Activated T-cell treated with anti-CD3 and anti-CD28 coated beads, Interleukin-2, amount 50 U/mL, for 4 hours (primary cell): Measurements from ENCODE around the gene KCNN3. TPM values are rescaled to one million over a fixed set of nuclear protein-coding genes. Genes with fewer than 3 reads are reported as not detected.

Experiments
- ATAC-seq, 2 donors: fragments of 200-7000 bp; cut with Tn5 transposase; one replicate each; pipeline ENCODE4 v1.10.0; 2021
- DNase-seq: peaks from one replicate; pipeline ENCODE4 v3.0.0-alpha.2; 2020
- H3K27me3 Mint-ChIP-seq: one replicate; pipeline ENCODE4 v1.8.0; 2021; ENCODE audit warnings: low read depth, mixed read lengths
- H3K36me3 Mint-ChIP-seq: one replicate; pipeline ENCODE4 v1.8.0; 2022; ENCODE audit warnings: mixed read lengths; ENCODE audit not compliant: insufficient read depth
- H3K4me1 Mint-ChIP-seq: one replicate; pipeline ENCODE4 v1.8.0; 2021; ENCODE audit warnings: low read depth, mixed read lengths
- H3K4me3 Mint-ChIP-seq: one replicate; pipeline ENCODE4 v1.8.0; 2021; ENCODE audit warnings: mild to moderate bottlenecking, moderate library complexity, mixed read lengths
- H3K9me3 Mint-ChIP-seq: one replicate; pipeline ENCODE4 v1.8.0; 2021; ENCODE audit warnings: mixed read lengths
- total RNA-seq, 3 donors: library from RNA; stranded (reverse); gene quantifications; one replicate each; pipeline ENCODE4 v1.2.1, GENCODE V29; 2021

Gene KCNN3
- total RNA-seq, 3 donors from 2014 or later, result 0.35 to 0.51 (median 0.45) TPM

DNA sequence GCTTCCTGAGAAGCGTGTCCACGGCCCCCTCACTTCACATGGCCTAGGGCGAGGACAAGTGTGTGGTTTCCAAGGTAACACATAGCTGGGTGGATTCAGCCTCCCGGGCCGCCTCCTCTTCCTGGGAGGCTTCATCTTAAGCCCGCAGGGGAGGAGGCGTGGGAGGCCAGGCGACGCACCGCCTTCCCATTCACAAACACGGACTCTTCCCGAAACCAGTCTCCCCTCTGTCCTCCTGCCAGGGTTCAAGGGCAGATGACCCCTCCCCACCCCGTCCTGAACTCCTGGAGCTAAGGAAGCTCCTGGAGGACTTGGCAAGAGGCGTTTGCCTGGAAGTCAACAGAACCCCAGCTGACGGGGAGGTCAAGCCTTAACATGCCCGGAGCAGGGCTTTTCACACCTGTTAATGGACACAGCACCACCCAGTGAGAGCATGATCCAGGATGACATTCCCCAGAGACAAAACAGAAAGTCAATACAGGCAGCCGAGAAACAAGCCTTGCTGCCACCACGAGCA lies 56.7 kb downstream of the KCNN3 start:
- DNase-seq (no peak), ATAC-seq (no peak)
- no peaks in the 10 kb centered on the region for H3K27me3 Mint-ChIP-seq
- no peaks in the 10 kb centered on the region for H3K36me3 Mint-ChIP-seq
- no peaks in the 10 kb centered on the region for H3K9me3 Mint-ChIP-seq
- peaks cover 2% of the 10 kb centered on the region for H3K4me1 Mint-ChIP-seq
- H3K4me3 Mint-ChIP-seq, result no peak overlapping the region

GRCh38 chr1:154812877-154813276 lies 57.2 kb downstream of the KCNN3 start:
- Mint-ChIP-seq H3K27me3 (no peaks in the 10 kb centered on the region), H3K4me1 (peaks cover 2% of the 10 kb centered on the region), H3K4me3 (no peak overlapping the region), H3K36me3 (no peaks in the 10 kb centered on the region), H3K9me3 (no peaks in the 10 kb centered on the region)
- ATAC-seq (no peak), DNase-seq (no peak)

DNA sequence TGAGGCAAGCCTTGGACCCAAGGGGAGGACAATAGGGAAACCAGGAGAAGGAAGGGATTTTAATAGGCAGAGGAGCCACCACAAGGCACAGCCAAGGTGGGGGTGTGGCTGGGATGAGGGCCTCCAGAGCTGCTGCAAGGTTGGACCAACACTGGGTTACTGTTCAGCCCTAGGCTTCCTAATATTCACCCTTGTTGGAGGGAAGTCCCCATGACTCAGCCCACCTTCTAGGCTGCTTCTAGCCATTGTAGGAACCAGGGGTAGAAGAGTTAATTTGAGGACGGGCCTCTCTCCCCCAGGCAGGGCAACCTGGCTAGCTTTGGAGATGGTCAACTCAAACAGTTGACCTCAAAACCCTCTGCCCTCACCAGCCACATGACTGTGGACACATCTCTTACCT lies 59.5 kb downstream of the KCNN3 start:
- Mint-ChIP-seq H3K4me3 (no peak overlapping the region), H3K27me3 (peaks cover 5% of the 10 kb centered on the region), H3K9me3 (no peaks in the 10 kb centered on the region), H3K4me1 (peaks cover 2% of the 10 kb centered on the region), H3K36me3 (no peaks in the 10 kb centered on the region)
- ATAC-seq (peak; percentile 62 to 83), DNase-seq (no peak)

DNA sequence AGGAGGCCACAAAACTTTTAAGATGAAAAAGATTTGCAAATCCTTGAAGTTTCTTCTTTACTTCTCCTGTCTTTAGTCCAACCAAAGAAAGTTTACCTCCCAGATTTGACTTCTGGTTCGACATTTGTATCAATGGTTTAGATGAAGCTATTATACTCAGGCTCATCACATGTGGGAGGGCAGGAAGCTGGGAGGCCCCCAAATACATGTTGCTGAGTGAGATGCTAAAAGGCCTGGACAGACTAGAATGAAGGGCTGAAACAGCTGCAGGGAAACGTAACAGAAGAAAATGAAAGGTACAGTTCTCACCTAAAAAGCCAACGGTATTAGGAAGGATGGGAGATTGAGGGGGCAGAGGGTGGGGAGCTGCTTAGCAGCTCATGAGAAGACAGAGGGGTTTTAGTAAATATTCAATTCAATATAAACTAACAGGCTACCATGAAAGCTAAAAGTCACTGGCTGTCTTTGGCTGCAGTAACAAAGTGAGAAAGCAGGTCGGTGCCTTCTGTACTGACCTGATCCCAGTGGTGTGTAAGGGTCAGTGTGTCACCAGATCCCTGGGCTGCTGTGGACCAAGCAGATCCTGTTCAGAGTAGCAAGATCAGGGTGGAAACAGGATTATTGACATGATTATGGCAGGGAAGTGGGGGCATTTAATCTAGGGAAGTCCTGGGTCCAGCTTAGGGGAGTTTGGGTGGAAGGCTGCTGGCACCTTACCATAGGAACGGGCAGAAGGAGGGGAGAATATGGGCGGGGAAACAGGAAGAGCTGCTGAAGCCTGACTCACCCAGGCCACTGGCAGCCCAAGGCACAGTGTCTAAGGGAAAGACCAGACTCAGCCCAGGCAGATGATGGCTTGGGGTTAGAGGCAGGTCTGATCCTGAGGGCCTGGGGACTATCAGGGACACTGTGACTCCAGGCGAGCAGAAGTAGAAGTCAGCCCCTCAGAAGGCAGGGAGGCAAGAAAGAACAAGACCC lies 60.4 kb downstream of the KCNN3 start:
- Mint-ChIP-seq H3K27me3 (peaks cover 5% of the 10 kb centered on the region), H3K4me3 (no peak overlapping the region), H3K4me1 (peaks cover 2% of the 10 kb centered on the region), H3K36me3 (no peaks in the 10 kb centered on the region), H3K9me3 (no peaks in the 10 kb centered on the region)
- DNase-seq (no peak), ATAC-seq (peak in 1 of 2 donors; percentile 42)

GRCh38 chr1:154808909-154809262 lies 61.2 kb downstream of the KCNN3 start:
- no peaks in the 10 kb centered on the region for H3K36me3 Mint-ChIP-seq
- ATAC-seq (no peak), DNase-seq (no peak)
- peaks cover 2% of the 10 kb centered on the region for H3K4me1 Mint-ChIP-seq
- H3K9me3 Mint-ChIP-seq, result no peaks in the 10 kb centered on the region
- no peak overlapping the region for H3K4me3 Mint-ChIP-seq
- H3K27me3 Mint-ChIP-seq, result peaks cover 10% of the 10 kb centered on the region

DNA sequence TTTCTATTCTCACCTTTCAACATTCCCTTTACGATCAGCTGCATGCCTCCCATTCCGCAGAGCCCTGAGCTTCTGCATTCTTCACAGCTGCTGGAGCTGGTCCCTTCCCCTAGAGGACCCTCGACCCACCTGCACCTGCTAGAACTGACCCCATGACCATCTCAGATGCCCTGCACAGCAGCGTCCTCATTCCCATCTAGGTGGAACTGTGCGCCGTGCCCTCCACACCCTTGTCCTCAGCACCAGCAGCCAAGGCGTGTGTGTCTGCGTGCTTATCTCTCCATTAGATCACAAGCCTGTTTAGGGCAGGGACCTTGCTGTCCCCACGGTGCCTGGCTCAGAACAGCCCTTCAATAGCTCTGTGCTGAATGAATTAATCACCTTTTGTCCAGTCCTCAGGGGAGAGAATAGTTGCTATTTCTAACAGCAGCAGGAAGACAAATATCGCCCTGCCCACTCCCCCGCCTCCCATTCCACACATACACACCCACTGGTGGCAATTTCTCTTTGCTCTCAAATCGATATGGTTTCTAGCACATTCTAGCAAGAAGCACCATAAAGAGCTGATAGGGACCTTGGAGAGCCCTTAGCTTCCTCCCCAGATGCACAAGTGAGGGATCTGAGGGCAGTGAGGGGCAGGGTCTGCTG lies 61.7 kb downstream of the KCNN3 start:
- peaks cover 14% of the 10 kb centered on the region for H3K27me3 Mint-ChIP-seq
- ATAC-seq (no peak), DNase-seq (no peak)
- peaks cover 2% of the 10 kb centered on the region for H3K4me1 Mint-ChIP-seq
- H3K9me3 Mint-ChIP-seq, result no peaks in the 10 kb centered on the region
- no peak overlapping the region for H3K4me3 Mint-ChIP-seq
- no peaks in the 10 kb centered on the region for H3K36me3 Mint-ChIP-seq

- DNase-seq (no peak), ATAC-seq (no peak)
- Mint-ChIP-seq H3K9me3 (no peaks in the 10 kb centered on the region), H3K4me1 (peaks cover 2% of the 10 kb centered on the region), H3K4me3 (no peak overlapping the region), H3K27me3 (peaks cover 14% of the 10 kb centered on the region), H3K36me3 (no peaks in the 10 kb centered on the region)
Measured at GRCh38 chr1:154807048-154807591, 63.0 kb downstream of the KCNN3 start.

DNA sequence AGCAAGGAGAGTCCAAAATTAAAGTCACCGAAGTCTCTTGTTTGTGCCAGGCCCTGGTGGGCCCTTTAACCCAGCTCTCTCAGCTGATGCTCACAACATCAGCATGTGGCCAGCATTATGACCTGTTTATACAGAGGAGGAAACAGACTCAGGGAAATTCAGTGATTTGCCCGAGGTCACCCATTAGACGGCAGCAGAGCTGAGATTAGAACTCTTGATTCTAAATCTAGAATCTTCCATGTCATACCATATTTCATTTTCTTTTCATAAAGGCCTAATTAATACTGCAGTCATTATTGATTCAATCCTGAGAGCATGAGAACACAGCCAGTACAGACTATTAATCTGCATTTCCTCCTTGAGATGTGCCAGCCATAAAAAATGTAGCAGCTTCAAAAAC lies 63.7 kb downstream of the KCNN3 start:
- Mint-ChIP-seq H3K4me3 (no peak overlapping the region), H3K9me3 (no peaks in the 10 kb centered on the region), H3K27me3 (peaks cover 14% of the 10 kb centered on the region), H3K4me1 (peaks cover 2% of the 10 kb centered on the region), H3K36me3 (no peaks in the 10 kb centered on the region)
- DNase-seq, result no peak
- ATAC-seq, result no peak

DNA sequence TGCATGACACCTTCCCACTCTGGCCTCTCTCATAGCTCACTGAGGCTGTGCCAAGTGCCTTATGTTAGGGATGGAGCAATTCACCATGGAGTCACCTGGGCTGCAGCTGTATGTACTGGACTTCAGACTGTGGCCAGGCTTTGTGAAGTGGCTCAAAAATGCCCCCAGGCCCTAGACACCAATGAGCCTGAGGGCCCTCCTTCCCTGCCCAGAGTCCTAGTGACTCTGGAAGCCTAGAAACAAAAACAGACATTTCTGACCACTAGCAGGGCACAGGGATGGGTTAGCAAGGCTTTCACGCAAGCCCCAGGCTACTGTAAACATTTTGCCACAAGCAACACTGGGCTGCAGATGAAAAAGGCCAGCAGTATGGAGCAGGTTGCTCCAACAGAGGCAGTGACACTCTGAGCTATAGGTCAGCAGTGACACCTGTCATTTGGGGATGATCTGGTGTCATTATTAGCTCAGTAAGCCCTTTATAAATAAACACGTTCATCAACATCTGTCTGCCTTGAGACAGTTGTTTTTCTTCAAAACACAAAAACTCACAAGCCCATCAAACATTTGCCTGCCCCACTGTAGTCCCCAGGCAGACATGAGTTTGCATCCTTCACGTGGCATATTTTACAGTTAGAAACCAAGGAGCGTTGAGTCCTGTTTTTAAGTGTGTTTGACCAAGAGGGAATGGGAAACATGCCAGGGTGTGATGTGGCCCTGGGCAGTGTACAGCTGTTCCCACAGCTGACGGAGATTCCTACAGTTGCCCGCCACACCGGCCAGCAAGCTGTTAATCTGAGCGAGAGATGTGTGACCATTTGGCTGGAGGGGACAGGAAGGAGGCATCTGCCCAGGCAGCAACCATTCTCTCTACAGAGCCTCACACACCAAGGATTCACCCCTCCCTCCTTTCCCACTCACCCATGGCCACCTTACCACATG lies 66.8 kb downstream of the KCNN3 start:
- DNase-seq (no peak), ATAC-seq (no peak)
- Mint-ChIP-seq H3K36me3 (no peaks in the 10 kb centered on the region), H3K27me3 (peaks cover 14% of the 10 kb centered on the region), H3K9me3 (no peaks in the 10 kb centered on the region), H3K4me3 (no peak overlapping the region), H3K4me1 (no peaks in the 10 kb centered on the region)

DNA sequence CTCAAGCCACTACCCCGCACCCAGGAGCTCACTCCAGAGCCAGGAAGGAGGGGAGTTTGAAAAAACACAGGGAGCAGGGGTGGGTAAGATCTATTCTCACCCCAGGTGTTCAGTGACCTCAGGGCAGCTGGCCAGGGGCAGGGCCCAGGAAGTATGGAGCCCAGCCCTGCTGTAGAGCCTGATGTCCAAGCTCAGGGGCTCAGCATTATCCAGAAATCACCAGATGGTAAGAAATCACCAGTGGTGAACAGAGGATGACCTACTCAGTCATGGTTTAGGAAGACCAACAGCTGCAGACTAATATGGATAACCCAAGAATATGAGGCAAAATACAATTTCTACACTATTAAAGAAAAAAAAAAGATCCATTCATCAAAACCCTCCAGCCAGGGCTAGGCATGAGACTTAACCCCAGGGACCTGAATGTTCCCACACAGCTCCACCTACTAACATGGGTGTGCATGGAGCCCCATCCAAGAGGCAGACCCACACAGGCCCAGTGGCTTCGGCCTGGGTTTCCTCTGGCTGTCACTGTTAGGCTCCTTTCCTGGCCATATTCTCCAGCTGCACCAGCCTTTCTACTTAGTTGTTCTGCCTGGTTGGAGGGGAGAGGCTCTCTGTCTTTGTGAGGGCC lies 67.6 kb downstream of the KCNN3 start:
- no peak for DNase-seq
- H3K4me3 Mint-ChIP-seq, result no peak overlapping the region
- ATAC-seq, result no peak
- no peaks in the 10 kb centered on the region for H3K4me1 Mint-ChIP-seq
- H3K9me3 Mint-ChIP-seq, result no peaks in the 10 kb centered on the region
- no peaks in the 10 kb centered on the region for H3K36me3 Mint-ChIP-seq
- H3K27me3 Mint-ChIP-seq, result peaks cover 14% of the 10 kb centered on the region

DNA sequence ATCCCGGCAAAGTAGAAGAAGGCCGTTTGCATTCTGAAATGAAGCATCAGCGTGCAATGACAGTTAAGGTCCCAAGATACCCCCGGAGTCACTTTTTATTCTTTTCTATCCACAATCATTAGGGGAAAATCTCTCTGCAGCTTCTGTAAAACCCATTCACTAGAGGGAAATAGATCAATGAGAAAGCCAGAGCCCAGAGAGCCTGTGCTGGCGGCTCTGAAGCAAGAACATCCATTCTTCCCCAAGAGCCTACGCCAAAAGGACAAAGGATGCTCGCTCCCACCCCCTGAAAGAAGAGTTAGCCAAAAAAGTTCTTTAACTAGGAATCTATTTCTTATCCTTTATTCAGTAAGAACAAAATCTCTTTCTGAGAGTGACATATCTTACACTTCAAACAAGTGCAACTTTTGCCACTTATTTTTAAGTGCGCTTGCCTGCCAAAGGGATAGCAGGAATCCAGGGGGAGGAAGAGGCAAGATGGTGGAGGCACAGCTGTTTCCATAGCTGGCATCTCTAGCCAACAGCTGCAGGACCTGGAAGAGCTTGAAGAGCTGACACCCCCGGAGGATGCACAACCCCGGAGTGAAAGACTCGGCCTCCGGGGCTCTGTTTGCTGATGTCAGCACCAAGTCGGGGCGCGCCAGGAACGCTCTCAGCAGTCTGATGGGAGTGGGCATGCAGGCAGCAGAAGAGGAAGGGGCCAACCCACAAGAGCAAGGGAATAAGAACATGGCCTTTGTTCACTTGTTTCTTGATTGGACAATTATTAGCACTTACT lies 68.7 kb downstream of the KCNN3 start:
- H3K27me3 Mint-ChIP-seq, result peaks cover 10% of the 10 kb centered on the region
- ATAC-seq (no peak), DNase-seq (no peak)
- H3K36me3 Mint-ChIP-seq, result no peaks in the 10 kb centered on the region
- no peaks in the 10 kb centered on the region for H3K9me3 Mint-ChIP-seq
- no peak overlapping the region for H3K4me3 Mint-ChIP-seq
- no peaks in the 10 kb centered on the region for H3K4me1 Mint-ChIP-seq

GRCh38 chr1:154799188-154799587 lies 70.9 kb downstream of the KCNN3 start:
- no peak for ATAC-seq

GRCh38 chr1:154798645-154799044 lies 71.4 kb downstream of the KCNN3 start:
- H3K4me1 Mint-ChIP-seq, result no peaks in the 10 kb centered on the region
- no peak for DNase-seq
- no peak for ATAC-seq
- H3K36me3 Mint-ChIP-seq, result no peaks in the 10 kb centered on the region
- no peak overlapping the region for H3K4me3 Mint-ChIP-seq
- H3K27me3 Mint-ChIP-seq, result peaks cover 3% of the 10 kb centered on the region
- no peaks in the 10 kb centered on the region for H3K9me3 Mint-ChIP-seq

More at GRCh38 chr1:154799188-154799587, 70.9 kb downstream of the KCNN3 start:
- H3K4me3 Mint-ChIP-seq, result no peak overlapping the region
- H3K9me3 Mint-ChIP-seq, result no peaks in the 10 kb centered on the region
- no peaks in the 10 kb centered on the region for H3K4me1 Mint-ChIP-seq
- DNase-seq, result no peak
- peaks cover 7% of the 10 kb centered on the region for H3K27me3 Mint-ChIP-seq
- H3K36me3 Mint-ChIP-seq, result no peaks in the 10 kb centered on the region
